ENCODE data around the gene ITGB8.

The ITGB8 gene

DNA sequence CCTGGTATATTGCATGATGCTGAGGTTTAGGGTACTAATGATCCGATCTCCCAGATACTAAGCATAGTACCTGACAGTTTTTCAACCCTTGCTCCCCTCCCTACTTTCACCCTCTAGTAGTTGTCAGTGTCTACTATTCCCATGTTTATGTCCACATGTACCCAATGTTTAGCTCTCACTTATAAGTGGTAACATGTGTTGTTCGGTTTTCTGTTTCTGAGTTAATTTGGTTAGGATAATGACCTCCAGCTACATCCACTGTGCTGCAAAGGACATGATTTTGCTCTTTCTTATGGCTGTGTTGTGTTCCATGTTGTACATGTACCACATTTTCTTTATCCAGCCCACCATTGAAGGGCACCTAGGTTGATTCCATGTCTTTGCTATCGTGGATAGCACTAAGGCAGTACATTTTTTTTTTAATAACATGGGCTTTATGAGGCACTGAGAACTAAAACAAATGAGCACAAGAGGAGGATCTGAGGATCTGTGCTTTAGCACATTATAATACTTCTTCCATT lies 28.1 kb downstream of the ITGB8 start:
- H3K27ac ChIP-seq, result no peak overlapping the region
- TF ChIP-seq, protein P1, sequence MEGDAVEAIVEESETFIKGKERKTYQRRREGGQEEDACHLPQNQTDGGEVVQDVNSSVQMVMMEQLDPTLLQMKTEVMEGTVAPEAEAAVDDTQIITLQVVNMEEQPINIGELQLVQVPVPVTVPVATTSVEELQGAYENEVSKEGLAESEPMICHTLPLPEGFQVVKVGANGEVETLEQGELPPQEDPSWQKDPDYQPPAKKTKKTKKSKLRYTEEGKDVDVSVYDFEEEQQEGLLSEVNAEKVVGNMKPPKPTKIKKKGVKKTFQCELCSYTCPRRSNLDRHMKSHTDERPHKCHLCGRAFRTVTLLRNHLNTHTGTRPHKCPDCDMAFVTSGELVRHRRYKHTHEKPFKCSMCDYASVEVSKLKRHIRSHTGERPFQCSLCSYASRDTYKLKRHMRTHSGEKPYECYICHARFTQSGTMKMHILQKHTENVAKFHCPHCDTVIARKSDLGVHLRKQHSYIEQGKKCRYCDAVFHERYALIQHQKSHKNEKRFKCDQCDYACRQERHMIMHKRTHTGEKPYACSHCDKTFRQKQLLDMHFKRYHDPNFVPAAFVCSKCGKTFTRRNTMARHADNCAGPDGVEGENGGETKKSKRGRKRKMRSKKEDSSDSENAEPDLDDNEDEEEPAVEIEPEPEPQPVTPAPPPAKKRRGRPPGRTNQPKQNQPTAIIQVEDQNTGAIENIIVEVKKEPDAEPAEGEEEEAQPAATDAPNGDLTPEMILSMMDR (conservative IDR thresholded peaks at IDR 0.05), result no peak
- TF ChIP-seq ZFX (IDR thresholded peaks at IDR 0.05), result no peak

DNA sequence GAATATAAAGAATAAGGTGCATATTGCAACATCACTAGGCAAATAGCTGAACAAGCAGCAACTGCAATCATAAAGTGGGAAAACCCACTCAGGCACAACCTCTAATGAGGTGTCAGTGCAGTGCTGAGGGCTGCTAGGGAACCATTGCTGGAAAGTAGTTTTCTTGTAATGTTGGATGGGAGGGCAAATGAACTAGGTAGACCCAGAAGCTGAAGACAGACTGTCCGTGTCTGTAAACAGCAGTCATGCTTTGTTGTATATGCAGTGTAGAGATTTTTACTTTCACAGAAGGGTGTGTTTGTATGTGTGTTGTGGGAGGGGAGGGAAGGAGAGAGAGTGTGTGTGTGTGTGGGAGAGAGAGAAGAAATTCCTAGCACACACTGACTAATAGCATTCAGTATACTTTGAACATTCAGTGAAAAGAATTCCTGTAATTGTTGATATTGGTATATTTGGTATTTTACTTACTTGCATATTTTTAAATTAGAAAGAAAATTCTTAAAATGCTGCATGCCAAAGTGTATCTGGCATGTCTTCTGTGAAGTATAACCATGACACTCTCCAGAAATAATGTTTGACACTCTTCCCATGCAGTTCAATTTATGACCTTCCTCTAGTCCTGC lies 28.8 kb downstream of the ITGB8 start:
- TF ChIP-seq, protein P1 (conservative IDR thresholded peaks at IDR 0.05), result no peak
- TF ChIP-seq ZFX (IDR thresholded peaks at IDR 0.05), result no peak
- no peak overlapping the region for H3K27ac ChIP-seq

DNA sequence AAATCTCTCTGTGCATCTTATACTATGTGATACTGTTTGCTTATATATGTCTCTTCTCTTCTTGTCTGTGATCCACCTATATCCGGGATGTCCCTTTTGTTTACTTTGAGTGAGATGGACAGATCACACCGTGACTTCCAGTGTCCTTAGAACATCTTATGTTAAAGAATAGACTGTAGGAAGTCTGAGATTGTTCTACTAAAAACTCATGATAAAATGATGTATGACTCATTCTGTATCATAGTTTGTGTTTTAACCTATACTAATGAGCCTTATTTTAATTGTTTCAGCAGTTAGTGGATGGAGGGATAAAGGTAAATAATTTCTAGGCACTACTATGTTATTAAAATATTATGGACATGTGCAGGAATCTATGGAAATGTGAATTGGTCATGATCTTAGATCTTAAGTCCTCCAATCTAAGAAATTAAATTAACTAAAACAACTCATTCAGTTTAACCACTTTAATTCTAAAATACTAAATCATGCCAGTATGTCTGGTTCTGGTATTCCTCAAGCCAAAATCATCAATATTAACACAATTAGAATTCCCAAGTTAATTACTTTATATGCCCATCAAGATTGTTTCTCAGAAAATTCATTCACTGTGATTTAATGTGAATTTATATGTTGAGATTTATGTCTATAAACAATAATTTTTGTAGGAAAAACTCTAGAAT lies 32.0 kb downstream of the ITGB8 start:
- no peak overlapping the region for H3K27ac ChIP-seq
- TF ChIP-seq, protein P1 (conservative IDR thresholded peaks at IDR 0.05), result no peak
- TF ChIP-seq ZFX (IDR thresholded peaks at IDR 0.05), result no peak

DNA sequence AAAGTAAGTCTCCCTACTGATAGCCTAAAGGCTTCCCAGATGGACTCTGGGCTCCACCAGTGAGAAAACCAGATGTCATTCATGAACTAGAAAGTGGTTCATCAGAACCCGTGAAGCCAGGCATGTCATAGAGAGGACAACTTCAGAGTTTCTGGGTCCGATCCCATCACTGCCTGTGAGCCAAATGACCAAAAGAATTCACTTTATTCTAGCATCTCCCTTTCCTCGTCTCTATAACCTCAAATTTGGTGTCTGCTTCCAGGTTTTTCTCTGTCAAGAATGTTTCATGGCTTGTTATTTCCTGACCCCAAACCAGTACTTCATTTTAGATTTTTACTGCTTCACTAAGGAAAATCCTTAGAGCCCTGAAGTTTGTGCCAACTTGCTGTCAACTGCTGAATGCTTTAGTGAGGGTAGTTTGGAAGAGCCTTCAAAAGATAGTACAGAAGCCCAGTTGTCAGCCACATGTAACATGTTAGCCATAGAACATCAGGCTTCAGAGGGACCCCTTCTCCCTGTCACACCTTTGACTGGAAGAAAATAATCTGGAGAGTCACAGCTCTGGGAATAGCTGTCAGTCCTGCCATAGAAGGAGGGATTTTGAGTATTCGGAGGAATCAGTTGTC lies 34.0 kb downstream of the ITGB8 start:
- TF ChIP-seq, protein P1 (conservative IDR thresholded peaks at IDR 0.05), result no peak
- no peak for TF ChIP-seq ZFX (IDR thresholded peaks at IDR 0.05)
- no peak overlapping the region for H3K27ac ChIP-seq

DNA sequence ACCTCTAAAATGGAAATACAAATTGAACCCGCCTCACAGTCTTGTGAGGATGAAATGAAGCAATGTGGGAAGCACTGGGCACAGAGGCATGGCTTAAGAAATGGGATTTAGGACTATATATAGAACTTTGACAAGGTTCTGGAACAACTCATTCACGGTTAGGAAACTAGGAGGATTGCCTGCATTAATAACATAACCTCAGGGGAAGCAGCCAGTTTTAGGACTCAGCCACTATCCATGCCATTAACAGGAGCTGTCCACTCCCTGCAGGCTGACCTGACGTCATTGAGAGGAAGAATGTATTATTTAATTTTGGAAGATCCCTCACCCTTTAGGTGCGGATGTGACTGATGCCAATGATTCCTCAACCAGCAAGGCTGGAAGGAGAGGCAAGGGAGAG lies 34.8 kb downstream of the ITGB8 start:
- no peak overlapping the region for H3K27ac ChIP-seq
- no peak for TF ChIP-seq ZFX (IDR thresholded peaks at IDR 0.05)
- TF ChIP-seq, protein P1 (conservative IDR thresholded peaks at IDR 0.05), result no peak

DNA sequence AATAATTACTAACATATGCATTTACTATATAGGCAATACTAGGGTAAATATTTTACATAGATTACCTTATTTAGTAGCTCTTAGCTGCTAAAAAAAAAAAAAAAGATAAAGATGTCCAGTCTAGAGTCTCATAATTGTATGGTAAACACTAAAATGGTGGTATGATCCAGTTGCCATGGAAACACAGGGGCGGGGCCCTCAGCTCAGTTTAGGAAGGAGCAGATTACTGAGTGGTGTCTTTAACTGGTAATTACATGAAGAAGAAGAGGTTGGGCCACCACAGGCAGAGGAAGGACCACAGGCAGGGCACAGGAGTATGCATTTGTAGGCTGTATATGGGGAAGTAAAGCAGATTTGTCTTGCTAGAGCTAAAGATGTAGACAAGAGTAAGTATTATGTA lies 43.7 kb downstream of the ITGB8 start:
- TF ChIP-seq ZFX (IDR thresholded peaks at IDR 0.05), result no peak
- H3K27ac ChIP-seq, result no peak overlapping the region

DNA sequence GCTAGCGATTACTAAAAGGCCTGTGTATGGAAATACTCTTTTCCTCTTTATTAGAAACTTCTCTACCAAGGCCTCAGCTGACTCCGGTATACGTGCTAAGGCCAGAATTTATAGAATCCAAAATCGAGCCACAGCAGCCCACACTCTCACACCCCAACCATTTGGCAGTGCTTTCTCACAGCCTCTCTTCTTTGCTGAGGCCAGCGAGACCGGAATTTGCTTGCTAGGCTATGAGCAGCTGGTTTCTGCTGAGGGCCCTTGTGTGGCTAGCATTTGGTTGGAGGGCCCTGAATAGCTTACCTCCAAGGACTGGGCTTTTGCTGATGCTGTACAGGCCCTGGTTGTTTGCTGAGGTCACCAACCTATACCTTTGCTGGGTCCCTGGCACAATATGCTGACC lies 46.1 kb downstream of the ITGB8 start:
- TF ChIP-seq ZFX (IDR thresholded peaks at IDR 0.05), result no peak
- TF ChIP-seq, protein P1 (conservative IDR thresholded peaks at IDR 0.05), result no peak
- H3K27ac ChIP-seq, result no peak overlapping the region

All from C4-2B (cell line).